ENCODE results near the gene TCEANC.

DNA sequence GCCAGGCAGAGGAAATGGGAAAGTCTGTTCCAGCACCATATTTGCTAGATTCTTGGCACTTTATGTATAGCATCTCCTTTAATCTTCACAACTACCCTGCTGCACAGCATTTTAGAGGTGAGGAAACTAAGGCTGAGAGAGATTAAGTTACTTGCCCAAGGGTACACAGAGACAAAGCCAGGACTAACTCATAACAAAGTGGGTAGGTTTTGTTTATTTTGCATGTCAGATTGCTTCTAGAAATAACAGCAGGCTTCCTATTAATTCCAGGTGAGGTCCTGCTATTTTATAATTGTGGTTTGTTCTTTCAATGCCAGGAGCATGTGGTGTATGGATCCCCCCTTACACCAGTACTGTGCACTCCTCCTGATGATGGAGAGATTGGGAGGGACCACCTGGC, 15.0 kb downstream of the TCEANC start:
- TF ChIP-seq CTCF (conservative IDR thresholded peaks at IDR 0.05 in 1 of 2, IDR thresholded peaks at IDR 0.05 in 1 of 2; ENCODE audit: low read depth in 1 of 2, low read length in 2 of 2) (no peak), EZH2 (IDR thresholded peaks at IDR 0.05; ENCODE audit: low read length, missing control alignments) (no peak)

Data from fibroblast of lung (primary cell).